B cell (primary cell): ENCODE measurements around the gene ARIH2. TPM values are rescaled to one million over a fixed set of nuclear protein-coding genes. Genes with fewer than 3 reads are reported as not detected.

Source experiments
- ATAC-seq: fragments of 200-7000 bp; cut with Tn5 transposase; one replicate; pipeline ENCODE4 v1.10.0; 2021; ENCODE audit warnings: low read depth, mild to moderate bottlenecking, moderate number of reproducible peaks, moderate library complexity
- CTCF ChIA-PET: fragments of 350-600 bp; sonication (Branson Sonifier 250); formaldehyde crosslinking; loops from one replicate; lab custom pipeline; 2021; ENCODE audit warnings: antibody characterized with exemption, inconsistent platforms; lab: Charles Lee
- POLR2A ChIA-PET: fragments of 350-600 bp; sonication (Branson Sonifier 250); formaldehyde crosslinking; loops from one replicate; lab custom pipeline; 2021; ENCODE audit warnings: antibody characterized with exemption; lab: Charles Lee
- DNase-seq: peaks from one replicate; pipeline ENCODE4 v3.0.0; 2013
- H2AFZ ChIP-seq: 2 replicates; pipeline ENCODE4 v1.6.1; 2012; ENCODE audit warnings: mild to moderate bottlenecking, low read depth, low read length; ENCODE audit not compliant: insufficient read depth, poor library complexity, severe bottlenecking
- H3K27ac ChIP-seq, 2 donors: 1 replicate in 1 of 2; 2 replicates in 1 of 2; pipeline ENCODE4 v1.5.1; 2012 to 2013; ENCODE audit warnings: low read length in 2 of 2, mild to moderate bottlenecking in 2 of 2, moderate library complexity in 1 of 2
- H3K27me3 ChIP-seq, 4 experiments: fragments of 200-600 bp in 1 of 4; sonication (generic) in 1 of 4; replicated peaks in 1 of 4; 1 replicate in 2 of 4; 2 replicates in 2 of 4; pipeline versions ENCODE4 v1.6.1 to v1.7.0; 2013 to 2016; ENCODE audit warnings: low read length in 3 of 4, mild to moderate bottlenecking in 2 of 4, mixed read lengths in 1 of 4, moderate library complexity in 1 of 4; ENCODE audit not compliant: insufficient read depth in 4 of 4, control insufficient read depth in 3 of 4; ENCODE audit errors: control extremely low read depth in 1 of 4
- H3K36me3 ChIP-seq, 2 experiments: replicated peaks in 1 of 2; 1 replicate in 1 of 2; 2 replicates in 1 of 2; pipeline versions ENCODE4 v1.6.1 to v1.7.1; 2013; ENCODE audit warnings: low read length in 1 of 2; ENCODE audit not compliant: insufficient read depth in 2 of 2, control insufficient read depth in 1 of 2; ENCODE audit errors: control extremely low read depth in 1 of 2, extremely low read depth in 1 of 2
- H3K4me1 ChIP-seq, 2 donors: fragments of 200-600 bp in 1 of 2; sonication (generic) in 1 of 2; 1 replicate in 1 of 2; 2 replicates in 1 of 2; pipeline versions ENCODE4 v1.5.1 to v1.6.1; 2013 to 2017; ENCODE audit warnings: low read length in 2 of 2; ENCODE audit not compliant: control insufficient read depth in 2 of 2, insufficient read depth in 2 of 2
- H3K4me2 ChIP-seq: replicated peaks from 2 replicates; pipeline ENCODE3; 2012; ENCODE audit warnings: mild to moderate bottlenecking, low read depth, low read length; ENCODE audit not compliant: poor library complexity, severe bottlenecking
- H3K4me3 ChIP-seq, 5 experiments: fragments of 200-600 bp in 1 of 5; sonication (generic) in 1 of 5; 1 replicate in 3 of 5; 2 replicates in 2 of 5; pipeline versions ENCODE4 v1.5.1 to v1.7.0; 2011 to 2016; ENCODE audit warnings: low read length in 4 of 5, mild to moderate bottlenecking in 4 of 5, low read depth in 2 of 5, control low read depth in 1 of 5, moderate library complexity in 1 of 5; ENCODE audit not compliant: insufficient read depth in 1 of 5; ENCODE audit errors: control extremely low read depth in 1 of 5, extremely low read depth in 1 of 5
- H3K79me2 ChIP-seq: fragments of 200-600 bp; sonication (generic); one replicate; pipeline ENCODE4 v1.6.0; 2016; ENCODE audit warnings: low read length; ENCODE audit not compliant: control insufficient read depth, insufficient read depth
- H3K9ac ChIP-seq: fragments of 200-600 bp; sonication (generic); 2 replicates; pipeline ENCODE4 v1.6.1; 2017; ENCODE audit warnings: mild to moderate bottlenecking, low read length, moderate library complexity
- H3K9me3 ChIP-seq, 3 donors: one replicate each; pipeline versions ENCODE4 v1.6.1 to v1.7.1; 2013; ENCODE audit warnings: low read length in 2 of 3; ENCODE audit not compliant: control insufficient read depth in 2 of 3, insufficient read depth in 1 of 3; ENCODE audit errors: control extremely low read depth in 1 of 3
- H4K20me1 ChIP-seq: 2 replicates; pipeline ENCODE4 v1.6.0; 2012; ENCODE audit warnings: mild to moderate bottlenecking, low read length; ENCODE audit not compliant: insufficient read depth, control insufficient read depth, poor library complexity, severe bottlenecking
- H3K27ac Mint-ChIP-seq: one replicate; pipeline ENCODE4 v1.8.0; 2021; ENCODE audit warnings: mixed read lengths
- H3K27me3 Mint-ChIP-seq: one replicate; pipeline ENCODE4 v1.8.0; 2021; ENCODE audit warnings: mixed read lengths
- H3K4me1 Mint-ChIP-seq: one replicate; pipeline ENCODE4 v1.8.0; 2021; ENCODE audit warnings: mixed read lengths
- H3K4me3 Mint-ChIP-seq: one replicate; pipeline ENCODE4 v1.8.0; 2021; ENCODE audit warnings: mixed read lengths
- H3K9me3 Mint-ChIP-seq: one replicate; pipeline ENCODE4 v1.8.0; 2022; ENCODE audit warnings: mixed read lengths; ENCODE audit not compliant: insufficient read depth
- CTCF ChIP-seq: fragments of 200-600 bp; IDR thresholded peaks from one replicate; pipeline ENCODE4 v1.8.0; 2022; ENCODE audit warnings: antibody characterized with exemption, mild to moderate bottlenecking
- EZH2 ChIP-seq: IDR thresholded peaks from 2 replicates; pipeline ENCODE4 v1.6.1; 2012; ENCODE audit warnings: borderline replicate concordance, low read depth, mild to moderate bottlenecking, moderate library complexity, low read length; ENCODE audit not compliant: insufficient read depth, poor library complexity, severe bottlenecking
- WGBS: methylation state at CpG from one replicate; pipeline ENCODE4 v1.1.5; 2013; ENCODE audit warnings: missing lambda C conversion rate; ENCODE audit not compliant: insufficient coverage; 5-methylcytosine and 5-hydroxymethylcytosine counted together
- intact Hi-C: fragments of 100-400 bp; cut with micrococcal nuclease; formaldehyde crosslinking; loops from one replicate; pipeline ENCODE4 v1.10.0; 2022
- polyA plus RNA-seq: library from polyadenylated mRNA; depleted of rRNA; stranded (reverse); fragments of >200 nt; gene quantifications from 2 replicates; pipeline ENCODE4 v1.2.3, GENCODE V29; 2012
- total RNA-seq, 2 donors: library from RNA; stranded (reverse); fragments of 120-200 nt in 1 of 2; gene quantifications; 1 replicate in 1 of 2; 2 replicates in 1 of 2; pipeline versions ENCODE4 v1.2.3 to v1.2.4, GENCODE V29; 2013 to 2022

The ARIH2 gene
- total and polyA plus RNA-seq, 2 donors (not counting 1 experiment from before 2014, with no cell fraction given) = 114 to 148 TPM

GRCh38 chr3:48989126-48989795 lies 70.6 kb downstream of the ARIH2 start:
- Histone ChIP-seq H3K27me3 (no peaks in the 10 kb centered on the region), H2AFZ (peak overlapping the region; percentile 91), H3K4me1 (peaks cover 18 to 21% of the 10 kb centered on the region in 2 donors), H3K4me3 (peak overlapping the region; percentile 53 to 86 (median 74)), H4K20me1 (no peaks in the 10 kb centered on the region), H3K4me2 (peak overlapping the region; percentile 97), H3K9me3 (no peaks in the 10 kb centered on the region), H3K36me3 (peaks cover 0 to 11% of the 10 kb centered on the region in 2 experiments), H3K9ac (peak overlapping the region; percentile 91), H3K79me2 (peaks cover 11% of the 10 kb centered on the region), H3K27ac (peak overlapping the region; percentile 24 to 32)
- ATAC-seq (no peak), DNase-seq (no peak)
- ChIA-PET CTCF (interaction anchor here (0.8 to 6.4 kb wide), 14 partner anchors 17 to 460 kb away, joined by 3 to 73 read pairs (median 16); partner anchors contain the start of genes IMPDH2, NDUFAF3, QARS1 and QRICH1), POLR2A (interaction anchor here (1.1 to 2.2 kb wide), 5 partner anchors 18 to 33 kb away, joined by 3 to 13 read pairs (median 7); partner anchors contain the start of genes NDUFAF3 and WDR6)
- no peaks in the 10 kb centered on the region for H3K27me3 Mint-ChIP-seq
- no peak for TF ChIP-seq EZH2
- peak; percentile 8 for TF ChIP-seq CTCF
- peaks cover 28% of the 10 kb centered on the region for H3K4me1 Mint-ChIP-seq
- peak overlapping the region; percentile 95 for H3K27ac Mint-ChIP-seq
- H3K9me3 Mint-ChIP-seq = no peaks in the 10 kb centered on the region
- peak overlapping the region; percentile 96 for H3K4me3 Mint-ChIP-seq
- WGBS = 4% methylated on average over 19 of the region's 21 CpGs
- intact Hi-C loops = no loop called here
